Neutrophil (primary cell): ENCODE data around the gene CCDC178.

Source experiments
- H3K27ac ChIP-seq: fragments of 200-600 bp; sonication (generic); 2 replicates; pipeline ENCODE4 v1.5.1; 2016; ENCODE audit warnings: mild to moderate bottlenecking, moderate library complexity
- H3K27me3 ChIP-seq: fragments of 200-600 bp; sonication (generic); 2 replicates; pipeline ENCODE4 v1.6.0; 2016; ENCODE audit warnings: mild to moderate bottlenecking
- H3K36me3 ChIP-seq: fragments of 200-600 bp; sonication (generic); 2 replicates; pipeline ENCODE4 v1.5.1; 2017
- H3K4me1 ChIP-seq, 2 experiments: fragments of 200-600 bp in 1 of 2; sonication (generic) in 1 of 2; 1 replicate in 1 of 2; 2 replicates in 1 of 2; pipeline versions ENCODE4 v1.5.1 to v1.6.1; 2013 to 2016; ENCODE audit warnings: low read depth in 1 of 2, low read length in 1 of 2, mild to moderate bottlenecking in 1 of 2, moderate library complexity in 1 of 2; ENCODE audit not compliant: control insufficient read depth in 1 of 2, insufficient read depth in 1 of 2
- H3K4me3 ChIP-seq, 2 experiments: fragments of 200-600 bp in 1 of 2; sonication (generic) in 1 of 2; 1 replicate in 1 of 2; 2 replicates in 1 of 2; pipeline ENCODE4 v1.5.1; 2013 to 2016; ENCODE audit warnings: low read depth in 1 of 2, low read length in 1 of 2, mild to moderate bottlenecking in 1 of 2, moderate library complexity in 1 of 2
- H3K9me3 ChIP-seq: fragments of 200-600 bp; sonication (generic); 2 replicates; pipeline ENCODE4 v1.5.1; 2016
- CTCF ChIP-seq: fragments of 200-600 bp; sonication (generic); IDR thresholded peaks from 2 replicates; pipeline ENCODE4 v1.5.1; 2016; ENCODE audit warnings: antibody characterized with exemption

Gene CCDC178

GRCh38 chr18:33440060-33441043, at the start of gene CCDC178:
CCDC178 (minus strand) TSS chr18:33440721; CDS start chr18:33412088, 28,633 bp downstream.
- H3K27ac ChIP-seq: no peak within 1 kb of the TSS
- H3K36me3 ChIP-seq: no peaks in the 10 kb centered on the region
- H3K4me3 ChIP-seq: no peak within 1 kb of the TSS
- H3K4me1 ChIP-seq: no peaks in the 10 kb centered on the region
- no peaks in the 10 kb centered on the region for H3K9me3 ChIP-seq
- no peak for TF ChIP-seq CTCF
- H3K27me3 ChIP-seq: peaks cover 46% of the 10 kb centered on the region

GRCh38 chr18:33483908-33484307, 43.4 kb upstream of the CCDC178 start:
- Histone ChIP-seq H3K9me3 (no peaks in the 10 kb centered on the region), H3K4me1 (no peaks in the 10 kb centered on the region), H3K27ac (no peak overlapping the region), H3K4me3 (no peak overlapping the region), H3K36me3 (no peaks in the 10 kb centered on the region), H3K27me3 (no peaks in the 10 kb centered on the region)
- TF ChIP-seq CTCF: no peak

- no peak overlapping the region for H3K4me3 ChIP-seq
- H3K27ac ChIP-seq: no peak overlapping the region
- H3K9me3 ChIP-seq: no peaks in the 10 kb centered on the region
- no peak for TF ChIP-seq CTCF
- no peaks in the 10 kb centered on the region for H3K27me3 ChIP-seq
- H3K36me3 ChIP-seq: no peaks in the 10 kb centered on the region
- no peaks in the 10 kb centered on the region for H3K4me1 ChIP-seq
Measured at GRCh38 chr18:33472509-33472908, 32.0 kb upstream of the CCDC178 start.

- H3K36me3 ChIP-seq: no peaks in the 10 kb centered on the region
- no peaks in the 10 kb centered on the region for H3K4me1 ChIP-seq
- no peak overlapping the region for H3K27ac ChIP-seq
- H3K4me3 ChIP-seq: no peak overlapping the region
- no peaks in the 10 kb centered on the region for H3K27me3 ChIP-seq
- no peaks in the 10 kb centered on the region for H3K9me3 ChIP-seq
- TF ChIP-seq CTCF: no peak
Measured at GRCh38 chr18:33470216-33470615, 29.7 kb upstream of the CCDC178 start.

- Histone ChIP-seq H3K27ac (no peak overlapping the region), H3K4me3 (no peak overlapping the region)
- TF ChIP-seq CTCF: no peak
Measured at GRCh38 chr18:33469699-33470098, 29.2 kb upstream of the CCDC178 start.

More at GRCh38 chr18:33469699-33470098, 29.2 kb upstream of the CCDC178 start:
- no peaks in the 10 kb centered on the region for H3K36me3 ChIP-seq
- no peaks in the 10 kb centered on the region for H3K9me3 ChIP-seq
- H3K4me1 ChIP-seq: no peaks in the 10 kb centered on the region
- no peaks in the 10 kb centered on the region for H3K27me3 ChIP-seq
